ENCODE data around the gene DDX17. TPM values are rescaled to one million over a fixed set of nuclear protein-coding genes. Genes with fewer than 3 reads are reported as not detected.
A peak's percentile ranks its signal among the peaks of the same experiment; 100 is the strongest.

Gene DDX17
- total and polyA plus RNA-seq, 12 donors, result 184 to 668 (median 430) TPM

DNA sequence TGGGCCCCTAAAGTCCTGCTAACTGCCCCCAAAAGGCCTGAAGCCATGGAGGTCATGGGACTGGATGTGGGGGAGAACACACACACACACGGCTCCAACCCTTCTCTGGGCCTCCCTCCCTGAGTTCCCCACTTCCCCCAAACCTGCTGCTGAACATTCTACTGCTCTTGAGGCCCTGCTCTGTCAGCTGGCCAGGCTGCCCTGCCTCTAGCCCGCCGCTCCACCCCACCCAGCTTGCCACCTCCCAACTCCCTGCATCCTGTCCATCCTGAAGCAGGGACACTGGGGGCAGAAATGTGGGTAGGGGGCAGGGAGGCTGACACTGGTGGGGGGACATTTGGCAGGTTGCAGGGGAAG is 52.1 kb downstream of the DDX17 start:
- H3K27me3 ChIP-seq, result peaks cover 20% of the 10 kb centered on the region
- H3K4me1 ChIP-seq (replicated peaks in 1 of 2), result peaks cover 0 to 8% of the 10 kb centered on the region in 2 donors
- intact Hi-C loops (cut with DNase I), result no loop called here
- no peak for TF ChIP-seq POLR2A (IDR thresholded peaks at IDR 0.05)
- TF ChIP-seq, protein P1, sequence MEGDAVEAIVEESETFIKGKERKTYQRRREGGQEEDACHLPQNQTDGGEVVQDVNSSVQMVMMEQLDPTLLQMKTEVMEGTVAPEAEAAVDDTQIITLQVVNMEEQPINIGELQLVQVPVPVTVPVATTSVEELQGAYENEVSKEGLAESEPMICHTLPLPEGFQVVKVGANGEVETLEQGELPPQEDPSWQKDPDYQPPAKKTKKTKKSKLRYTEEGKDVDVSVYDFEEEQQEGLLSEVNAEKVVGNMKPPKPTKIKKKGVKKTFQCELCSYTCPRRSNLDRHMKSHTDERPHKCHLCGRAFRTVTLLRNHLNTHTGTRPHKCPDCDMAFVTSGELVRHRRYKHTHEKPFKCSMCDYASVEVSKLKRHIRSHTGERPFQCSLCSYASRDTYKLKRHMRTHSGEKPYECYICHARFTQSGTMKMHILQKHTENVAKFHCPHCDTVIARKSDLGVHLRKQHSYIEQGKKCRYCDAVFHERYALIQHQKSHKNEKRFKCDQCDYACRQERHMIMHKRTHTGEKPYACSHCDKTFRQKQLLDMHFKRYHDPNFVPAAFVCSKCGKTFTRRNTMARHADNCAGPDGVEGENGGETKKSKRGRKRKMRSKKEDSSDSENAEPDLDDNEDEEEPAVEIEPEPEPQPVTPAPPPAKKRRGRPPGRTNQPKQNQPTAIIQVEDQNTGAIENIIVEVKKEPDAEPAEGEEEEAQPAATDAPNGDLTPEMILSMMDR (IDR thresholded peaks at IDR 0.05), result no peak
- H3K27ac ChIP-seq, result no peak overlapping the region
- WGBS, 4 donors, result 57 to 76% (median 64%) methylated on average over 3 of the region's 3 CpGs
- no peak for DNase-seq
- no peaks in the 10 kb centered on the region for H3K9me3 ChIP-seq (replicated peaks in 1 of 3)
- no peak overlapping the region for H3K4me3 ChIP-seq
- no peaks in the 10 kb centered on the region for H3K36me3 ChIP-seq (replicated peaks in 1 of 2)

DNA sequence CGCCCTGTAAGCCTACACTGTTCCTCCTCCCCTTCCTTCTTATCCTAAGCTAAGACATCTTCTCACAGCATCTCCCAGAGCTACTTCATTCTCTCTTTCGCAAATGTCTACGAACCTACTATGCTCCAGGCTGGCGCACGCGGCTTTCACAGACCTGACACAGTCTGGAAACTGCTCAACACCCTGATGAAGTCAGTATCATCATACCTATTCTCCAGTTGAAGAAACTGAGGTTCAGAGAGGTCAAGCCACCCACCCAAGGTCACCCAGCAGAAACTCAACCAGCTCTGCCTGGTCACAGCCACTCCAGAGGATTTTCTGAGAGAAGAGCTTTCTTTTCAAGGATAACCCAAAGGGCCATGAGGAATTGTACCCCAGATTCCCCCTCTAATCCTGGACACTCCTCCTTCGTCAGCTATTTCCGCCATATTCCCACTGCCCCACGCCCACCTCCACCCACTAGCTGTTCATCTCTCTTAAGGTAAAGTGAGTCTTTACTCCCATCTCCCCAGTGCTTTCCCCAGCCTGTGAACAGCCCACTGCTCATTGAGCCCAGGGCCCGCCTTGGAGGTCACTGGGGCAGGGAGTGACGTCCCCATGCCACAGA is 52.9 kb downstream of the DDX17 start:
- 78 to 90% (median 84%) methylated on average over 10 to 11 of the region's 11 CpGs for WGBS, 4 donors
- no peak overlapping the region for H3K4me3 ChIP-seq
- H3K4me1 ChIP-seq (replicated peaks in 1 of 2), result peaks cover 0 to 8% of the 10 kb centered on the region in 2 donors
- no peaks in the 10 kb centered on the region for H3K36me3 ChIP-seq (replicated peaks in 1 of 2)
- no peak for TF ChIP-seq POLR2A (IDR thresholded peaks at IDR 0.05)
- TF ChIP-seq, protein P1 (IDR thresholded peaks at IDR 0.05), result no peak
- H3K9me3 ChIP-seq (replicated peaks in 1 of 3), result no peaks in the 10 kb centered on the region
- H3K27ac ChIP-seq, result no peak overlapping the region
- H3K27me3 ChIP-seq, result peaks cover 20% of the 10 kb centered on the region
- no peak for DNase-seq
- intact Hi-C loops (cut with DNase I), result no loop called here

DNA sequence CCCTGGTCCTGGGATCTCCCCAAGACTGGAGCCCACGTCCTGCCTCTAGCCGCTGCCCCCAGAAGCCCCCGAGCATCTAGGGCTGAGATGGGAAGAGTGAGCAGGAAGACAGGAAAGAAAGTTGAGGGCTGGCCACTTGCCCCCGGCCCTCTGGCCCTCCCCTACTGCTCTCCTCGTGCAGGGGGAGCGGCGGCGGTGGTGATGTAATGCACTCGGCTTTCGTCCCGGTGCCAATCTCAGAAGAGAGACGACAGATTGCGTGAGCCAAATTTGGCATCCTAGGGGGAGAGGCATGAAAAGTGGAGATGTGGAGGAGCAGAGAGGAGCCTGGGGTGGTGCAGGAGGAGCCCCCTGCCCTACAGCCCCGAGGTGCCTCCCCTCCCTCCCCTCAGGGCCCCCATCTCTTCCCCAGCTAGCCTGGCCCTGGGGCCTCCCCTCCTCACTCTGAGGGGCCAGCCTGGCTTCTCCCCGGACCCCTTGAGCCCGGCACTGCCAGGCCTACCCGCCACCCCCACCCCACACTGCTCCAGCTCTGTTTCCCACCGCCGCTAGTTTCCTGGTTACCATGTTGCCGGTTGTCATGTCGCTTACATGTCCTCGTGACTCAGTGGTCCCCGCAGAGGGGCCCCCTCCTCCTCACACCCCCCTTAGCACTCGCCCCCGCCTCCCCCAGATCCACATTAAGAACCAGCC is 53.6 kb downstream of the DDX17 start:
- no peaks in the 10 kb centered on the region for H3K9me3 ChIP-seq (replicated peaks in 1 of 3)
- peak in 2 of 7 donors; percentile 40 to 44 for DNase-seq

DNA sequence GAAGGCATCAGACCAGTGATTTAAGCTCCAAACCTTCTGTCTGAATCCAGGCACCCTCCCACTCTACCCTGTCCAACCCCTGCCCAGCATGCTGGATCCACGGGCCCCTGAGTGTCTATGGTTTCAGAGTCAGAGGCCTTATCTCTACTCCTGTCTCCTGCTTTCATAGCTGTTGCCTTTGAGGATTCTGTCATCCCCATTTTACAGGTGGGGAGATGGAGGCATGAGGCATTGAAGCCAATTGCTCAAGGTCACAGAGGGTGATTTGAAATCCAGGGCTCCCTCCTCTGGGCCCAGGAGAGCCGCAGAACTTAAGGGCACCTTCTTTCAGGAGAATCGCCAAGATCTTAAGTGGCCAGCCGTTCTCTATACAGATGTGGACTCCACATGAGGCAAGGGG is 54.2 kb downstream of the DDX17 start:
- H3K36me3 ChIP-seq (replicated peaks in 1 of 2), result no peaks in the 10 kb centered on the region
- WGBS, 4 donors, result 70 to 84% (median 79%) methylated on average over 2 to 4 of the region's 4 CpGs
- no peak overlapping the region for H3K4me3 ChIP-seq
- no peak overlapping the region for H3K27ac ChIP-seq
- no peak for DNase-seq
- peaks cover 20% of the 10 kb centered on the region for H3K27me3 ChIP-seq
- TF ChIP-seq, protein P1 (IDR thresholded peaks at IDR 0.05), result no peak
- TF ChIP-seq POLR2A (IDR thresholded peaks at IDR 0.05), result no peak
- intact Hi-C loops (cut with DNase I), result no loop called here
- H3K9me3 ChIP-seq (replicated peaks in 1 of 3), result no peaks in the 10 kb centered on the region
- H3K4me1 ChIP-seq (replicated peaks in 1 of 2), result peaks cover 0 to 8% of the 10 kb centered on the region in 2 donors

More for the DNA sequence above, 53.6 kb downstream of the DDX17 start:
- WGBS, 4 donors, result 43 to 57% (median 47%) methylated on average over 19 to 25 of the region's 25 CpGs
- intact Hi-C loops (cut with DNase I), result no loop called here
- Histone ChIP-seq H3K27me3 (peaks cover 20% of the 10 kb centered on the region), H3K4me1 (replicated peaks in 1 of 2) (peaks cover 0 to 8% of the 10 kb centered on the region in 2 donors), H3K4me3 (no peak overlapping the region), H3K27ac (no peak overlapping the region), H3K36me3 (replicated peaks in 1 of 2) (no peaks in the 10 kb centered on the region)
- TF ChIP-seq, protein P1 (IDR thresholded peaks at IDR 0.05), result no peak
- no peak for TF ChIP-seq POLR2A (IDR thresholded peaks at IDR 0.05)

Measured in adrenal gland (tissue), 12 donors.